HFF-Myc (cell line): ENCODE data around the gene CCL2.

Experiments
- DNase-seq: peaks from one replicate; pipeline ENCODE4 v3.0.0-alpha.2; 2011; ENCODE audit warnings: low read depth; ENCODE audit errors: extremely low read depth
- H3K4me3 ChIP-seq: replicated peaks from 2 replicates; pipeline ENCODE4 v1.5.1; 2011; ENCODE audit warnings: low read depth, mild to moderate bottlenecking, control low read depth, low read length
- TF ChIP-seq, protein P1 (sequence below): IDR thresholded peaks from 2 replicates; pipeline ENCODE4 v1.5.1; 2012; ENCODE audit warnings: mild to moderate bottlenecking, low read depth, low read length, control low read depth; ENCODE audit errors: missing control alignments

CCL2 gene

DNA sequence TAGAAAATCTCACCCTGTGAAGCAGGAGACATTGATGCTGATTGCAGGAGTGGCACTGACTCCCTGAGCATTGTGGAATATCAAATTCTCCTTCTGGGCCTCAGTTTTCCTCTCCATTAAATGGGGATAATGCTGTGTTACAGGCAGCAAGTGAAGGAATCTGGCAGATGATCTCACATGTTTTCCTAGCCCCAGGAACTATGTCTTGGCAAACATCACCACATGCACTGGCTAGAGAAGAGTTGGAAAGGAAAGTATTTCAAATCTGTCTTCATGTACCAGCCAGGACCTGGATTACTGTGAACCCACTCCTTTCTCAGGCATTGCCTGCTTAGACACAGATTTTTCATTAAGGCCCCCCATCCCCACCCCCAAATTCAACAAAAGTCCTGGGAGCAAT, 50.5 kb downstream of the CCL2 start:
- DNase-seq: no peak
- TF ChIP-seq, protein P1, sequence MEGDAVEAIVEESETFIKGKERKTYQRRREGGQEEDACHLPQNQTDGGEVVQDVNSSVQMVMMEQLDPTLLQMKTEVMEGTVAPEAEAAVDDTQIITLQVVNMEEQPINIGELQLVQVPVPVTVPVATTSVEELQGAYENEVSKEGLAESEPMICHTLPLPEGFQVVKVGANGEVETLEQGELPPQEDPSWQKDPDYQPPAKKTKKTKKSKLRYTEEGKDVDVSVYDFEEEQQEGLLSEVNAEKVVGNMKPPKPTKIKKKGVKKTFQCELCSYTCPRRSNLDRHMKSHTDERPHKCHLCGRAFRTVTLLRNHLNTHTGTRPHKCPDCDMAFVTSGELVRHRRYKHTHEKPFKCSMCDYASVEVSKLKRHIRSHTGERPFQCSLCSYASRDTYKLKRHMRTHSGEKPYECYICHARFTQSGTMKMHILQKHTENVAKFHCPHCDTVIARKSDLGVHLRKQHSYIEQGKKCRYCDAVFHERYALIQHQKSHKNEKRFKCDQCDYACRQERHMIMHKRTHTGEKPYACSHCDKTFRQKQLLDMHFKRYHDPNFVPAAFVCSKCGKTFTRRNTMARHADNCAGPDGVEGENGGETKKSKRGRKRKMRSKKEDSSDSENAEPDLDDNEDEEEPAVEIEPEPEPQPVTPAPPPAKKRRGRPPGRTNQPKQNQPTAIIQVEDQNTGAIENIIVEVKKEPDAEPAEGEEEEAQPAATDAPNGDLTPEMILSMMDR: no peak
- H3K4me3 ChIP-seq: no peak overlapping the region

GRCh38 chr17:34306466-34306865, 51.4 kb downstream of the CCL2 start:
- TF ChIP-seq, protein P1: peak; percentile 70
- H3K4me3 ChIP-seq: no peak overlapping the region
- DNase-seq: peak; percentile 76
